ENCODE measurements around the gene MROH7. TPM values are rescaled to one million over a fixed set of nuclear protein-coding genes. Genes with fewer than 3 reads are reported as not detected.
A peak's percentile ranks its signal among the peaks of the same experiment; 100 is the strongest.

Gene MROH7
- total RNA-seq, 1 donor from 2014 or later, result 2.0 TPM

DNA sequence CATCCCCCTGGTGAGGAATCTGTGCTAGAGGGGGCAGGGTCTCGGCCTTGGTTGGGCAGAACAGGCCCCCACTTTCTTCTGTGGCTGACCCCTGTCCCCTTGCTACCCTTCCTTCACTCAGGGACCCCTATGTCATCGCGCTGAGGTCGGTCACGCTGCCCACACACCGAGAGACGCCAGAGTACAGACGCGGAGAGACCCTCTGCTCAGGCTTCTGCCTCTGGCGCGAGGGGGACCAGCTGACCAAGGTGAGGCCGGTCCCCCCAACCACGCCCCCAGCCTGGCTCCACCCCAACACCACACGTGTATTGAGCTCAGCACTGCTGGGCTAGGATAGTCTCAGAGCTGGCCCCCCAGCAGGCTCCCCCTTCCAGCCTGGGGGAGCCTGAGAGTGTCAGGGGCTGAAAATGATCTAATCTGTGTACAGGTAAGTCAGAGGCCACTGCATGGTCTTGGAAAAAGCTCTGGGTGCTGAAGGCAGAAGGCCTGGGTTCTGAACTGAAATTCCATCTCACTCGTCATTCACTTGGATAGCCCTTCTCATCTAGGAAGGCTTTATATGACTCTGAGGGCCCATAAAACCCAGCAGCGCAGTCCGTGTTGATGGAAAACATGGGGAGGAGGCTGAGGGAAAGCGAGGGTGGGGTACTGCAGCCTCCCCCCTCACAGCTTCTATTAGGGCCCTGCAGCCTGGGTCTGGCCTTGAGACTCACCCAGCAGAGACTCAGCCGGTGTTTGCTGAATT, 33.6 kb upstream of the MROH7 start:
- H3K27me3 ChIP-seq, result no peaks in the 10 kb centered on the region
- TF ChIP-seq, protein P1, sequence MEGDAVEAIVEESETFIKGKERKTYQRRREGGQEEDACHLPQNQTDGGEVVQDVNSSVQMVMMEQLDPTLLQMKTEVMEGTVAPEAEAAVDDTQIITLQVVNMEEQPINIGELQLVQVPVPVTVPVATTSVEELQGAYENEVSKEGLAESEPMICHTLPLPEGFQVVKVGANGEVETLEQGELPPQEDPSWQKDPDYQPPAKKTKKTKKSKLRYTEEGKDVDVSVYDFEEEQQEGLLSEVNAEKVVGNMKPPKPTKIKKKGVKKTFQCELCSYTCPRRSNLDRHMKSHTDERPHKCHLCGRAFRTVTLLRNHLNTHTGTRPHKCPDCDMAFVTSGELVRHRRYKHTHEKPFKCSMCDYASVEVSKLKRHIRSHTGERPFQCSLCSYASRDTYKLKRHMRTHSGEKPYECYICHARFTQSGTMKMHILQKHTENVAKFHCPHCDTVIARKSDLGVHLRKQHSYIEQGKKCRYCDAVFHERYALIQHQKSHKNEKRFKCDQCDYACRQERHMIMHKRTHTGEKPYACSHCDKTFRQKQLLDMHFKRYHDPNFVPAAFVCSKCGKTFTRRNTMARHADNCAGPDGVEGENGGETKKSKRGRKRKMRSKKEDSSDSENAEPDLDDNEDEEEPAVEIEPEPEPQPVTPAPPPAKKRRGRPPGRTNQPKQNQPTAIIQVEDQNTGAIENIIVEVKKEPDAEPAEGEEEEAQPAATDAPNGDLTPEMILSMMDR (IDR thresholded peaks at IDR 0.05), result no peak
- H3K9me3 ChIP-seq, result no peaks in the 10 kb centered on the region
- no peak for DNase-seq (ENCODE audit: low spot score in 2 of 2)
- peaks cover 8 to 31% of the 10 kb centered on the region in 2 donors for H3K36me3 ChIP-seq
- no peak overlapping the region for H3K4me3 ChIP-seq
- H3K4me1 ChIP-seq, result peaks cover 0 to 5% of the 10 kb centered on the region in 2 donors
- H3K27ac ChIP-seq, result no peak overlapping the region
- intact Hi-C loops (cut with DNase I), result no loop called here

DNA sequence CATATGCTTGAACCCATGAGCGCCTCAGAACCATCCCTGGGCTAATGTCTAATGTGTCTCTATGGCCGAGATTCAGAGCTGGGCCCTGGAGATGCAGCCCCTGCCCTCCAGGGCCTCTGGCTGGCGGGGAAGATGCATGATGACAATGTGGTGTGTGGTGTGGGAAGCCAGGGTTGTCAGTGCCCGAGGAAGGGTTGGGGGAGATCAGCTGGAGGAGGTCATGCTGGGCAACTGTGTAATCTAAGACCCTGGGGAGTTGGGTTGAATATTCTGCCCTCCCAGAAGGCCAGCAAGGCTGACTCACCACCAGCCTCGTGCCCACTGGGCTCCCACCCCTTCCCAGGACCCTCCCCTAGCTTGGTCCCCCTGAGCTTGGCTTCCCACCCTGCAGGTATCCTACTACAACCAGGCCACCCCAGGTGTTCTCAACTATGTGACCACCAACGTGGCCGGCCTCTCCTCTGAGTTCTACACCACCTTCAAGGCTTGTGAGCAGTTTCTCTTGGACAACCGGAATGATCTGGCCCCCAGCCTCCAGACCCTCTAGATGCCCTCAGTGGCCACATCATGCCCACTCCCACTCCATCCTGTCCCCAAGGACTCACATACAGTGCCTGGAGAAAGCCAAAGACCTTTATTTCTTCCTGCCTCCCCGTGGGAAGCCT, 32.9 kb upstream of the MROH7 start:
- H3K4me1 ChIP-seq, result peaks cover 0 to 5% of the 10 kb centered on the region in 2 donors
- H3K27me3 ChIP-seq, result no peaks in the 10 kb centered on the region
- no peaks in the 10 kb centered on the region for H3K9me3 ChIP-seq
- peak in 1 of 2 donors; percentile 49 for DNase-seq (ENCODE audit: low spot score in 2 of 2)
- TF ChIP-seq, protein P1 (IDR thresholded peaks at IDR 0.05), result no peak
- intact Hi-C loops (cut with DNase I), result no loop called here
- H3K4me3 ChIP-seq, result no peak overlapping the region
- peaks cover 8 to 27% of the 10 kb centered on the region in 2 donors for H3K36me3 ChIP-seq
- peak overlapping the region; percentile 2 to 21 for H3K27ac ChIP-seq

DNA sequence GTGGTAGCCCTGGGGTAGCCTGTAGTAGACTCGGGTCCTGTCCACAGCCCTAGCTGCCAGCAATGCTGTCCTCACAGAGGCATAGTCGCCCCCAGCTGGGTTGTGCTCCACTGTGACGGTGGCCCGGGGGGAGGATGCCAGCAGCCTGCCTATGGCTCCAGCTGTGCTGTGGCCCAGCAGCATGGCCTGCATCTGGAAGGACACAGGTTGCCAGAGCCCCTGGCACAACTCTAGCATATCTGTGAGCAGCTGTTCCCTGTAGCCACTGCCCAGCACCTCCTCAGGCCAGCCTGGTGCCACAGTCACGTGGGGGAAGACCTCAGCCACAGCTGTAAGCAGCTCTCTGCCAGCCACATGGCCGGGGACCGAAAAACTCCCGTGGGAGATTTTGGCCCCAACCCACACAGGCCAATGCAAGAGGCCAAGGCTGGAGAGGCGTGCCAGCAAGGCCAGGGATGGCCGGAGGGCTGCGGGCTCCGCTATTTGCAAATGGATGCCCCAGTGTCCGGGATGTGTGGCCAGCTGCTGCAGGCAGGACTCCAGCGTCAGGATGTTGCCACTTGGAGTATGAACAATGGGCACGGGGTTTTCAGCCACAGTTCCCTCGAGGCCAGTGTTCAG, 32.2 kb upstream of the MROH7 start:
- Histone ChIP-seq H3K4me1 (peaks cover 0 to 5% of the 10 kb centered on the region in 2 donors), H3K27ac (peak overlapping the region; percentile 2 to 21), H3K4me3 (no peak overlapping the region), H3K27me3 (no peaks in the 10 kb centered on the region), H3K9me3 (no peaks in the 10 kb centered on the region), H3K36me3 (peaks cover 7 to 21% of the 10 kb centered on the region in 2 donors)
- intact Hi-C loops (cut with DNase I), result no loop called here
- peak in 1 of 2 donors; percentile 61 for DNase-seq (ENCODE audit: low spot score in 2 of 2)
- TF ChIP-seq, protein P1 (IDR thresholded peaks at IDR 0.05), result no peak

GRCh38 chr1:54610048-54610447, 31.5 kb upstream of the MROH7 start:
- peak in 1 of 2 donors; percentile 47 for DNase-seq (ENCODE audit: low spot score in 2 of 2)
- intact Hi-C loops (cut with DNase I), result no loop called here
- Histone ChIP-seq H3K9me3 (no peaks in the 10 kb centered on the region), H3K27me3 (no peaks in the 10 kb centered on the region), H3K4me1 (peaks cover 0 to 5% of the 10 kb centered on the region in 2 donors), H3K4me3 (no peak overlapping the region), H3K27ac (peak overlapping the region in 1 of 2 donors; percentile 2), H3K36me3 (peaks cover 1 to 14% of the 10 kb centered on the region in 2 donors)
- TF ChIP-seq, protein P1 (IDR thresholded peaks at IDR 0.05), result no peak

- Histone ChIP-seq H3K27me3 (no peaks in the 10 kb centered on the region), H3K4me3 (no peak overlapping the region), H3K36me3 (peaks cover 0 to 11% of the 10 kb centered on the region in 2 donors), H3K9me3 (no peaks in the 10 kb centered on the region), H3K4me1 (peaks cover 0 to 5% of the 10 kb centered on the region in 2 donors), H3K27ac (no peak overlapping the region)
- TF ChIP-seq, protein P1 (IDR thresholded peaks at IDR 0.05), result no peak
- intact Hi-C loops (cut with DNase I), result no loop called here
- DNase-seq (ENCODE audit: low spot score in 2 of 2), result peak in 1 of 2 donors; percentile 52
Observed at GRCh38 chr1:54610601-54611580, 30.7 kb upstream of the MROH7 start.
